GM12873 (cell line): Measurements from ENCODE around the gene CTAGE9.

ENCODE experiments used
- CTCF ChIP-seq: IDR thresholded peaks from 2 replicates; pipeline ENCODE4 v1.5.1; 2012; ENCODE audit warnings: low read depth, mild to moderate bottlenecking, moderate library complexity, low read length, control low read depth; ENCODE audit not compliant: insufficient read depth; ENCODE audit errors: missing control alignments

The CTAGE9 gene

GRCh38 chr6:131693384-131693783 lies 17.4 kb downstream of the CTAGE9 start:
- no peak for TF ChIP-seq CTCF

DNA sequence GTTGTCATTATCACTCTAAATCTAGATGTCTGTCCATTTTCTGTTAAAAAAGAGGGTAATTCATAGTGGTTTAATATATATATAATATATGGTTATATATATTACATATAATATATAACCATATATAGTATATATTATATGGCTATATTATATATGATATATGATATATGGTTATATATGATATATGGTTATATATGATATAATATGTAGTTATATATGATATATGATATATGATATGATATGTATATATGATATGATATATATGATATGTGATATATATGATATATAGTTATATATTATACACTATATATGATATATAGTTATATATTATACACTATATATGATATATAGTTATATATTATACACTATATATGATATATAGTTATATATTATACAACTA lies 18.2 kb downstream of the CTAGE9 start:
- TF ChIP-seq CTCF = no peak

GRCh38 chr6:131692031-131692430 lies 18.8 kb downstream of the CTAGE9 start:
- TF ChIP-seq CTCF = no peak

- TF ChIP-seq CTCF = no peak
These were observed 22.5 kb downstream of the CTAGE9 start for GRCh38 chr6:131688286-131688685.

- no peak for TF ChIP-seq CTCF
These were observed 23.8 kb downstream of the CTAGE9 start for GRCh38 chr6:131687022-131687421.

DNA sequence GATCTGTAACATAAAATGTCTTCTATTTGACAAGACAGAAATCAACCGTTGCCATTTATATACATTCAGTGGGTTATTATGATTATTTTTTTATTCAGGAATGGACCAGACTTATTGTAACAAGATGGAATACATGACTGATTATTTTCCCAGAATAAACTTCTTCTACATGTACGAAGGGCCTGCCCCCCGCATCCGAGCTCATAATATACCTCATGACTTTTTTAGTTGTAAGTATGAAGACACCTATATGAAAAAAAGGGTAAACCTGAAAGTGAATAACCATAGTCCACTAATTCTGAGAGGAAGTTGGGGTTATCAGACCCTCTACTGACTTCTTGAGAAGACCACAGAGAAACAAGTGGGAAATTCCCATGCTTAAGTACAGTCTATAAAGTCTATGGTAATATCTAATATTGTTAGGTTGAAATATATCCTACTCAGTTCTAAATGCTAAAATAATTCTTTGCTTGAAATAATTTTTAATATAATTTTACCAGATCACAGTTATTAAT lies 25.5 kb downstream of the CTAGE9 start:
- TF ChIP-seq CTCF = no peak

GRCh38 chr6:131683479-131683878 lies 27.3 kb downstream of the CTAGE9 start:
- no peak for TF ChIP-seq CTCF
